KMS-11 (cell line): ENCODE measurements around the gene PSMA2.

Experiments
- H2AFZ ChIP-seq: fragments of 200-600 bp; sonication (generic); 2 replicates; pipeline ENCODE4 v1.6.1; 2016; ENCODE audit warnings: antibody characterized with exemption, mixed run types, low read depth
- H3K27ac ChIP-seq: fragments of 200-600 bp; sonication (generic); 2 replicates; pipeline ENCODE4 v1.6.1; 2016; ENCODE audit warnings: mild to moderate bottlenecking, mixed run types
- H3K27me3 ChIP-seq: fragments of 200-600 bp; sonication (generic); 2 replicates; pipeline ENCODE4 v1.6.1; 2017; ENCODE audit warnings: mild to moderate bottlenecking, low read depth, mixed run types, moderate library complexity; ENCODE audit not compliant: insufficient read depth
- H3K36me3 ChIP-seq: fragments of 200-600 bp; sonication (generic); 2 replicates; pipeline ENCODE4 v1.6.1; 2017; ENCODE audit warnings: mild to moderate bottlenecking, mixed run types; ENCODE audit not compliant: insufficient read depth
- H3K4me1 ChIP-seq: fragments of 200-600 bp; sonication (generic); 2 replicates; pipeline ENCODE4 v1.6.1; 2016; ENCODE audit warnings: mild to moderate bottlenecking, low read depth, mixed run types; ENCODE audit not compliant: poor library complexity, severe bottlenecking
- H3K4me2 ChIP-seq: fragments of 200-600 bp; sonication (generic); 2 replicates; pipeline ENCODE4 v1.7.0; 2016; ENCODE audit warnings: mild to moderate bottlenecking, mixed run types
- H3K4me3 ChIP-seq: fragments of 200-600 bp; sonication (generic); IDR thresholded peaks from 2 replicates; pipeline ENCODE4 v1.6.1; 2017; ENCODE audit warnings: low read depth, low read length, mixed read lengths; ENCODE audit not compliant: insufficient read depth
- H3K79me2 ChIP-seq: fragments of 200-600 bp; sonication (generic); 2 replicates; pipeline ENCODE4 v1.6.1; 2016; ENCODE audit warnings: low read depth, mixed run types; ENCODE audit not compliant: insufficient read depth
- H3K9ac ChIP-seq: fragments of 200-600 bp; sonication (generic); 2 replicates; pipeline ENCODE4 v1.6.1; 2016; ENCODE audit warnings: mild to moderate bottlenecking, mixed run types
- H4K20me1 ChIP-seq: fragments of 200-600 bp; sonication (generic); 2 replicates; pipeline ENCODE4 v1.6.1; 2016; ENCODE audit warnings: mild to moderate bottlenecking, mixed run types; ENCODE audit not compliant: insufficient read depth
- TF ChIP-seq, protein P1 (sequence below): fragments of 200-600 bp; sonication (generic); conservative IDR thresholded peaks from 2 replicates; pipeline ENCODE4 v1.6.1; 2017; ENCODE audit warnings: low read depth, mild to moderate bottlenecking, antibody characterized with exemption, low read length, moderate library complexity, mixed read lengths

PSMA2 gene

DNA sequence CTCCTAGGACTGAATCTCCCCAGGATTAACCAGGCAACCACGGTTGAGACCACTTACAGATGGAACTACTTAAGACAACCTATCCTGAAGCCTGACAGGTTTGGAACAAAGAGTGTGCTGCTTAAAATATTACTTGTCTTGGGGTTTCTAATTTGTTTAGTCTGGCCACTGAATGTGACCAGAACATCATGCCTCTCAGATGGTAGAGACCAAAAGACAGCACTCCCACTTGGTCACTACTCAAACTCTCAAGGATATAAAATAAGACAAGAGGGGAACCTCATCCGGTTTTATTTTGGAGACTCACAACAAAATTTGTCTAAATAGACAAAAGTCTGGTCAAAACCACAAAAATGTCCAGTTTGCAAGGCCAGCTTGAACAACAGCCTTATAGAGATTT lies 15.5 kb upstream of the PSMA2 start:
- Histone ChIP-seq H3K4me3 (no peak overlapping the region), H3K27me3 (no peaks in the 10 kb centered on the region), H4K20me1 (no peaks in the 10 kb centered on the region), H3K79me2 (no peaks in the 10 kb centered on the region), H3K27ac (no peak overlapping the region), H3K9ac (no peak overlapping the region), H3K4me2 (peak overlapping the region; percentile 26; the same call in 1 of the 2 replicates), H3K36me3 (no peaks in the 10 kb centered on the region), H2AFZ (no peak overlapping the region), H3K4me1 (peaks cover 46% of the 10 kb centered on the region)
- TF ChIP-seq, protein P1, sequence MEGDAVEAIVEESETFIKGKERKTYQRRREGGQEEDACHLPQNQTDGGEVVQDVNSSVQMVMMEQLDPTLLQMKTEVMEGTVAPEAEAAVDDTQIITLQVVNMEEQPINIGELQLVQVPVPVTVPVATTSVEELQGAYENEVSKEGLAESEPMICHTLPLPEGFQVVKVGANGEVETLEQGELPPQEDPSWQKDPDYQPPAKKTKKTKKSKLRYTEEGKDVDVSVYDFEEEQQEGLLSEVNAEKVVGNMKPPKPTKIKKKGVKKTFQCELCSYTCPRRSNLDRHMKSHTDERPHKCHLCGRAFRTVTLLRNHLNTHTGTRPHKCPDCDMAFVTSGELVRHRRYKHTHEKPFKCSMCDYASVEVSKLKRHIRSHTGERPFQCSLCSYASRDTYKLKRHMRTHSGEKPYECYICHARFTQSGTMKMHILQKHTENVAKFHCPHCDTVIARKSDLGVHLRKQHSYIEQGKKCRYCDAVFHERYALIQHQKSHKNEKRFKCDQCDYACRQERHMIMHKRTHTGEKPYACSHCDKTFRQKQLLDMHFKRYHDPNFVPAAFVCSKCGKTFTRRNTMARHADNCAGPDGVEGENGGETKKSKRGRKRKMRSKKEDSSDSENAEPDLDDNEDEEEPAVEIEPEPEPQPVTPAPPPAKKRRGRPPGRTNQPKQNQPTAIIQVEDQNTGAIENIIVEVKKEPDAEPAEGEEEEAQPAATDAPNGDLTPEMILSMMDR = no peak

DNA sequence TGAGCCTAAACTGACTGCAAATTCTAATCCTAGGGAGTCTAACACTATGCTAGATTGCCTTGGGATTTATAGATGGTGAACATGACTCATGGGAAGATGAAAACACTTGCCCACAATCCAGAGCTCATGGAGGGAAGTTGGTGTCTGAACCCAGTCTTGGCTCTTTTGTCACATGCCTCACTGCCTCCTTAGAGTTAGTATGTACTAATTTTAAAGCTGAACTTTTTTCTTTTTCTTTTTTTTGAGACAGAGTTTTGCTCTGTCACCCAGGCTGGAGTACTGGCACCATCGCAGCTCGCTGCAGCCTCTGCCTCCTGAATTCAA lies 14.6 kb upstream of the PSMA2 start:
- H3K4me1 ChIP-seq = peaks cover 50% of the 10 kb centered on the region
- H3K4me3 ChIP-seq = no peak overlapping the region
- no peaks in the 10 kb centered on the region for H3K79me2 ChIP-seq
- H3K27ac ChIP-seq = peak overlapping the region; percentile 67; the same call in 1 of the 2 replicates
- peak overlapping the region; percentile 83 for H3K4me2 ChIP-seq
- H3K36me3 ChIP-seq = no peaks in the 10 kb centered on the region
- H4K20me1 ChIP-seq = no peaks in the 10 kb centered on the region
- TF ChIP-seq, protein P1 = no peak
- H2AFZ ChIP-seq = peak overlapping the region; percentile 72; the same call in 1 of the 2 replicates
- no peaks in the 10 kb centered on the region for H3K27me3 ChIP-seq
- no peak overlapping the region for H3K9ac ChIP-seq

DNA sequence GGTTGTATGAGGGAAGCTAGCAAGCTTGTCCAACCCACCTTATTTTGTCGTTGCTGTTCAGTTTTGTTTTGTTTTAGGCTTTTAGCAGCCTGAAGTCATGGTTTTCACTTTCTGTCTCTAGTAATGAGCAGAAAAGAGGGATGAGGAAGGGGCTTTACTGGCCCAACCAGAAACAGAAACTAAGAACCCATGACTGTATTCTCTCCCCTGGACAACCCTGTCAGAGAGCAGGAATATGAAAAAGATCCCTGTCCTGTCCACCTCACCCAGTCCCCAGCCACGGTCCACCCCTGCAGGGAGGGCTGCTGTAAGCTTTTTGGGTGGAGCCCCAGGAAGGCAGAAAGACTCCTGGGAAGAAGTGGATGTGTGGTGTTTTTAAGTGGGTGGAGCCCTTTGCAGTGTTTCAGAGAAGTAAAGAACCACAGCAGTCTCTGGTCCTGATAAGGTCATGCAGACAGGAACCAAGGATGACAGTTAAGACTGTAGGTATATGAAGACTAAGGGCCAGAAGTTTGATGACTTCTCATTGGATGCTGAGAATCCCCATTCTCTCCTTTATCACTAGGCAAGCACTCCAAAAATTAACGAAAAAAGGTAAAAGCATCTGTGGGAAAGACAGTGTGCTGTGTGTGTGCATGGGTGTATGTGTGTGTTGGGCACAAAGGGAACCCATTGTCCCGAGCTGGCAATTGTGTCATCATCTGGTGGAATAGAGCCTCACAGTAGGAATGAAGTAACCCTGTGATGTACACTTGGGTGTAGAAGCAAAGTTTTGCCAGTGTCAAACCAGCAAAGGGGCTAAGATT lies 14.1 kb upstream of the PSMA2 start:
- peaks cover 56% of the 10 kb centered on the region for H3K4me1 ChIP-seq
- H3K27me3 ChIP-seq = no peaks in the 10 kb centered on the region
- peak overlapping the region; percentile 49; the same call in 1 of the 2 replicates for H3K9ac ChIP-seq
- H3K27ac ChIP-seq = peak overlapping the region; percentile 67
- TF ChIP-seq, protein P1 = no peak
- no peaks in the 10 kb centered on the region for H3K36me3 ChIP-seq
- H3K79me2 ChIP-seq = no peaks in the 10 kb centered on the region
- no peak overlapping the region for H3K4me3 ChIP-seq
- no peaks in the 10 kb centered on the region for H4K20me1 ChIP-seq
- H2AFZ ChIP-seq = peak overlapping the region; percentile 72
- H3K4me2 ChIP-seq = peak overlapping the region; percentile 83

DNA sequence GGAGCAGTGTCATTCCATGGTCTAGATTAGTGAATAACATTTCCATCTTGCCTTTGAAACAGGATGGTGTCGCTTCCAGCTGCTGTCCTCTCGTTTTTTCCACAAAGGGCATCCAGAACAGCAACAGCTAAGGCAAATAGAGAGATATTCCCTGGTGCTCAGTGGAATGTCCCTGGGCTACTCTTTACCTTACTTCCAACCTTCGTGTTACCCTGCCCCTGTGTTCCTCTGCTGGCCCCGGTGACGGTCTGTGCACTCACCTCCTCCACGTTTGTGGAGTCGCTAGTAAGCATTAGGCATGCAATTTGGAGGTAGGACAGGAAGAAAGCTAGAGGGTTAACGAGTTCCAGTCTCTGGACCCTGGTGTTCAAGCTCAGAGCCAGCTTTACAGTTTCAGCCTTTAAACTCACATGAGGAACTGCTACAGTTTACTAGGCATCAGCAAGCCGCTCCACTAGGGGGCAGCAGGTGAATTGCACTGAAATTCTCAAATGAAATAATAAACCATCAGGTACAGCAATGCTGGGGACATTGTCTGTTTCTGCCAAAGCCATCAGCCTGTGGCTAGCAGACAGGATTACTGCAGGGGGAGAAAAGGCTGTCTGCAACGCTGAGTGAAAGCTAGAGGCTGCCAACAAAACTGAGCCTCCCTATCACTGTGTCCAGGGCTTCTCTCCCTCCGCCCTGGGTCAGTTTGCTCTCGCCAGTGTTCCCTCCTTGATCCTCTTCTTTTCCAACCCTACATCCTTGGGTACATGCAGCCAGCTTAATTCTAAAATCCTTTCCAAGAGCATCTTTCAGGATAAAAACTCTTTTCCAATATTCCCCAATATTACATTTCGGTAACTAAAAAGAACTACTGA lies 9.2 kb upstream of the PSMA2 start:
- H3K79me2 ChIP-seq = peaks cover 26% of the 10 kb centered on the region
- H4K20me1 ChIP-seq = no peaks in the 10 kb centered on the region
- no peak overlapping the region for H2AFZ ChIP-seq
- H3K4me3 ChIP-seq = no peak overlapping the region
- H3K36me3 ChIP-seq = peaks cover 5% of the 10 kb centered on the region; the same call in 1 of the 2 replicates
- TF ChIP-seq, protein P1 = peak; percentile 97
- no peak overlapping the region for H3K9ac ChIP-seq
- peak overlapping the region; percentile 10; the same call in 1 of the 2 replicates for H3K4me2 ChIP-seq
- H3K27ac ChIP-seq = no peak overlapping the region
- H3K4me1 ChIP-seq = peaks cover 70% of the 10 kb centered on the region
- H3K27me3 ChIP-seq = no peaks in the 10 kb centered on the region
